Stimulated activated CD8-positive, alpha-beta memory T cell treated with anti-CD3 and anti-CD28 coated beads, Interleukin-4, amount 100 ng/mL, for 24 hours (primary cell): ENCODE measurements around the gene SEMA6A.
"Not testable (repeated sequence)": the region's sequence is repeated elsewhere in the genome, so short reads cannot be mapped to it uniquely, and the experiment has no call there.

Source experiments
- DNase-seq: peaks from one replicate; pipeline ENCODE4 v3.0.0-alpha.2; 2020; ENCODE audit warnings: low read depth

The SEMA6A gene

GRCh38 chr5:116546033-116546742 is 28.4 kb downstream of the SEMA6A start:
- no peak for DNase-seq

DNA sequence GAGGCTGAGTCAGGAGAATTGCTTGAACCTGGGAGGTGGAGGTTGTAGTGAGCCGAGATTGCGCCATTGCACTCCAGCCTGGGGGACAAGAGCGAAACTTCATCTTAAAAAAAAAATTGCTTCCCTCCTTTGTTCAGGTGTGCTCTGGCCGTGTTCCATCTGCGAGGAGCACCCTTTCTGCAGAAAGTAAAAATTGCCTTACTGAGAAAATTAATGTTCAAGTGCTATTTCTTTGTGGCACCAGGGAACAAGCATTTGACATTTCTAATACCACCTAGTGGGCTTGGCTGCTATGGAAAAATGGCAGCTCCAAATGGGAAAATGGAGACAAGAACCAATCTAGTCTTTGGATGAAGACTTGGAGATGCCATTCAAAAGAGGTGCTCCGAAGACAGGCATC is 29.2 kb downstream of the SEMA6A start:
- not testable (repeated sequence) for DNase-seq

GRCh38 chr5:116544531-116545241 is 29.9 kb downstream of the SEMA6A start:
- DNase-seq, result no peak

GRCh38 chr5:116543501-116543900 is 31.1 kb downstream of the SEMA6A start:
- no peak for DNase-seq

GRCh38 chr5:116542619-116543018 is 32.0 kb downstream of the SEMA6A start:
- DNase-seq, result no peak

DNA sequence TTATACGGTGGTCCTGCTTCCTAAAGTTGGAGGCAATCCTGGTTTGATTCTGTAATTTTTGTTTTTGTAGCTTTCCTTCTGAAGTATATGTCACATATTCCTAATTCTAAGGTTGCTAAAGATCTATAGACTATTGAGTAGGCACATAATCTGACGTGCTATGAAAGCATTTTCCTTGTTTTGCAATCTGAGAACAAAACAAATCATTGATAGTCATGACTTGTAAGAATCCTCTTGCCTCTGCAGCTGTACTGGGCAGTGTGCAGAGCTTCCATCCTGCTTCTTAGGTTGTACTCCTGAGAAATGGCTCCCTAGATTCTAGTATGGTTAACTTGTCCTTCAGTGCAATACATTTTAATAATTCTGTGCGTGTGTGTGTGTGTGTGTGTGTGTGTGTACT is 35.4 kb downstream of the SEMA6A start:
- DNase-seq, result no peak

DNA sequence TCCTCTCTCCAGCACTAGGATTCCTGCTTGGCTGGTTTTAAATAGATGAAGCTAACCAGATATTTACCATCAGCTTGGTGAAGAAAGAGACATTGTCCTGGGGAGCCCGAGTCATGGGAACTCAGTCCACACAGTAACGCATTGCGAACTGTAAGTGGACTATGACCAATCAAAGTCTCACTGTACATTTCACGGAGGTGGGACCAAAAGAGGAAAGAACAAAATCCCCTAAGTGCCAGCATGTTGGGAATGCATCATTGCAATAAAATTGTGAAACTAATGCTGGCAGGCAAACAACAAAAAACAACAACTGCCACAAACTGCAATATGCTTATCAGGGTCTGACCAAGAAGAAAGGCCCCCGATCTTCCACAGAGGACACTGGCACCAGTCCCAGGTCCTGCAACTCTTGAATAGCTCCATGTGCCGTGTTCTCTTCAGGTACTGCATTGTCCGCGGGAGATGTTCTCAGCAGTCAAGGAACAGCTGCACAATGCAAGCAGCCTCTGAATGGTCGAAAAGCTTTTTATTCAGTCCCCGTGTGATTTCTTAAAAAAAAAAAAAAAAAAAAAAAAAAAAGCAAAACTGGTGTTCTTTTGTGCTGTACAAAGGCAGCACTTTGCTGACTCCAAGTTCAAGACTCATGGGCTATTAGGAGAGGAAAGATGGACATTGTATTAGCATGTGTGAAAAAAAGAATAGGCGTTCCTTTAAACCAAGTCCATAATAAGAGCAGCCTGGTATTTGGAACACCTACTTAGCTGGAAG is 38.1 kb downstream of the SEMA6A start:
- DNase-seq, result no peak

- no peak for DNase-seq
Observed at GRCh38 chr5:116534964-116535651, 39.5 kb downstream of the SEMA6A start.

GRCh38 chr5:116532762-116533525 is 41.7 kb downstream of the SEMA6A start:
- no peak for DNase-seq

DNA sequence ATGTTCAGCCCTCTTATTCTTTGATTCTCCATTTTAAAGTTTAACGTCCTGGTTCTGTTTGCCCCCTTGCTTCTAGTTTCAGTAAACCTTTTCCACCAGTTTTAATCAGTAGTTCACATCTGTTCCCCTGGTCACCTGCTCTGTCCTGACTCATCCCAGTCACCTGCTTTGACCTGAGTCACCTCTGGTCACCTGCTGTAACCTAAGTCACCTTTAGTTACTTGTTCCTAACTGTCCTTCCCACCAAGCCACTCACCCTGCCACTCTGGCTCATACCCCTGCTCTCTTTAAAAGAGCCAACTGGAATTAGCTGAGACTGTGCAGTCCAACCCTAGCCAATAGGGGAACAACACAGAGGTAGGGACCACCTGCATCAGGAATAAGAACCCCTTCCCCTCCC is 43.0 kb downstream of the SEMA6A start:
- DNase-seq, result no peak

DNA sequence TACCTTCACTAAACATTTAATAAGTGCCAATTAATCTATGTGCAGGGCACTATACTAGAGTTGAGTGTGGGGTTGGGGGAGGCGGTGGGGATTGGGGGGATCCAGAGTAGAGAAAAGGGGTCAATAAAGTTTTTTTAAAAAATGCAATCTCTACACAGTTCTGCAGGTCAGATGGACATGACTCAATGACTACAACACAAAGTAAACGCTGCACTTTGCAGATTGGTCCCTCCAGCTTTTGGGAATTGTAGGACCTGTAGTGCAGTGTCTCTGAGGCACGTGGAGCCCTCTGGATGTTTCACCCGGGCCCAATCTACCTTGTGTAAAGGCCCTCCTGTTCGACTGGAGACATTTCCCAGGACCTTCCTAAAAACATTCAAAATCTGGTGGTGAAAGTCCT is 43.5 kb downstream of the SEMA6A start:
- DNase-seq, result no peak

GRCh38 chr5:116530276-116530675 is 44.3 kb downstream of the SEMA6A start:
- DNase-seq, result no peak

GRCh38 chr5:116529615-116530014 is 45.0 kb downstream of the SEMA6A start:
- DNase-seq, result no peak

DNA sequence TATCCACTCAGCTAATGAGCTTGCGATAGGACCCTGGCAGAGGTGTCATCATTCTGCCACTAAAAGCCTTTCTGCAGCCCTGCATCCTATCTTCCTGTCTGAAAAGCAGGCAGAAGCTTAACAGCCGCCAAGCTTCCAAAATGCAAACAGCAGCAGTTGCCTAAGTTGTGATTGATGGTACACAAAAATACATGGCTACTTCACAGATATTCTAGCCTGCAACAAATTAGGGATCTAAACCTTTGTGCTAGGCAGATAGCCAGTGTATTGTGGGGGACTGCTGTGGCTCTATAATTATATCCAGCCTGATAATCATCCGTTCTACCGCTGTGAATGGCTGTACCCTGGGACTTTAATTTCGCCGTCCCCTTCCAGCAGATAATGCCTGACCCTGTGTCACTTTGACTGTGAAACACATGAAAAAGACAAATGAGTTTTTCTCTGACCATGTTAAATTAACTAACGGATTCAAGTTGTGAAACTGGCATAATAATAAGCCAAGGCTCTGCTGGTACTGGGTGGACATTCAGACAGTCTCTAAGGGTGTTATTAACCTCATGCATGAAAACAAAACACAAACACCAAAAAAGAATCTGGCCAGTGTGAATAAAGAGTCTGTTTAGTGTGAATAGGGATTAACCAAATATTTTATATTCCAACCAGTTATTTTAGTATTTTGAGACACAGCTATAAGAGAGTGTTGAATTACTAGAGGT is 45.9 kb downstream of the SEMA6A start:
- no peak for DNase-seq

GRCh38 chr5:116527582-116527981 is 47.0 kb downstream of the SEMA6A start:
- no peak for DNase-seq

DNA sequence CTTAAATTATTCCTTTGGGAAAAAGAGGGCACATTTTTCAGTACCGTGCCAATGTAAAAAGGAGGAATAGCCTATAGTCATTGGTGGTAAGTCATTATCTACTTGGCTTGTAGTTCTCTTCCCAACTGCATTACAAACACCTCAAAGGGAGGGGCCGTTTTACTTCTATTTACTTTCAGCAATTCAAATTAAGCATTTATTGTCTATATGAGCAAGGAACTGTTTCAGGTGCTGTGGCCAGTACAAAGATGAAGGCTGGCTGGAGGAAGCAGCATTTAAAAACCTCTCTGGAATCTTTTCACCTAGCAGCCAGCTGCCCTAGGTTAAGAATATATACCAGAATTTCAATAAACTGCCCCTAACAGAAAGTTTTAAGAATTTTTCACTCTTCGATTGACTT is 48.9 kb downstream of the SEMA6A start:
- no peak for DNase-seq

GRCh38 chr5:116524966-116525365 is 49.7 kb downstream of the SEMA6A start:
- DNase-seq, result no peak

DNA sequence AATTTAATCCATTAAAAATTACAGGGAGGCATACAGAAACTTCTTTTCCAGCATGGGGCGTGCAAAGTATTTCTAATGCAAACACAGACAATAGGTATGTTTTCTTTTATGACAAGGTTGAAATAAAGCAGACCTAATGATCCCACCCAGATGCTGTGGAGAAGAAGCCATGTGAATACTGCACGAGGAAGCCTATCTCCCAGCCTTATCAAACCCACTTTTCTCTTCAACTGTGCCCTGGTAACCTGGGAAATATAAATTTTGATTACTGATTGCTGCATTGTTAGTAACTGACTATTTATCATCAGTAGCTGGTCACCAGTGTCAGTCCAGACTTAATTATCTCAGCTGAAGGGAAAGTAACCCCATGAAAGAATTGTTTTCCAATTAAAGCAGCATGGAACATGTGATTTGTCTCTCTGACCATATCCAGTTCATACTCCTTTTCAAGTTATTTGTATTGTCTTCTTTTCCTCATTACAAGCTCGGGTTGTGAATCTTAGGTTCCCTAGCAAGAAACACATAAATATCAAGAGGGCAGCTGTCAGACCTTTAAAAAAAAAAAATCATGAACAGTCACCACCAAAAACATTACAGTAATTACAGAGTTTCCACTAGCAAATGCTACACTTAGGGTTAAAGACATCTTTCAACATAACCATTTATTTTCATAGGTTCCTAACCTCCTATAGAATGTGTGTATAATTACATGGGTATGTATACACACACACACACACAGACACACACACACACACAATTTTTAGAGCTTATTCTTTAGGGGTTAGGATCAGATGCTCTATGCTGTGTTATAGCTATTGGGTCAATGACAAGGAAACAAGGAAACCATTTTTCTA is 50.3 kb downstream of the SEMA6A start:
- no peak for DNase-seq

- not testable (repeated sequence) for DNase-seq
Observed at GRCh38 chr5:116523182-116523581, 51.4 kb downstream of the SEMA6A start.
